Fibroblast of the aortic adventitia (primary cell): ENCODE results near the gene CCDC195. TPM values are rescaled to one million over a fixed set of nuclear protein-coding genes. Genes with fewer than 3 reads are reported as not detected.

ENCODE experiments used
- DNase-seq: peaks from one replicate; pipeline ENCODE4 v3.0.0-alpha.2; 2010; ENCODE audit warnings: low read depth
- H3K4me3 ChIP-seq: 2 replicates; pipeline ENCODE4 v1.5.1; 2011; ENCODE audit warnings: low read depth, mild to moderate bottlenecking, control low read depth, low read length, moderate library complexity
- CTCF ChIP-seq: IDR thresholded peaks from 2 replicates; pipeline ENCODE4 v1.5.1; 2011; ENCODE audit warnings: mild to moderate bottlenecking, low read length, control low read depth, inconsistent platforms; ENCODE audit not compliant: insufficient read depth
- total RNA-seq: library from RNA; depleted of rRNA; stranded (reverse); fragments of >200 nt; gene quantifications from 2 replicates; pipeline ENCODE4 v1.2.3, GENCODE V29; 2012; ENCODE audit warnings: low replicate concordance

The CCDC195 gene
- total RNA-seq, 1 donor, result not detected

GRCh38 chr2:224659714-224660113 is 56.5 kb downstream of the CCDC195 start:
- no peak for DNase-seq
- no peak for TF ChIP-seq CTCF

GRCh38 chr2:224658780-224659405 is 57.3 kb downstream of the CCDC195 start:
- H3K4me3 ChIP-seq, result no peak overlapping the region
- DNase-seq, result no peak
- TF ChIP-seq CTCF, result no peak

More at GRCh38 chr2:224659714-224660113, 56.5 kb downstream of the CCDC195 start:
- no peak overlapping the region for H3K4me3 ChIP-seq

- TF ChIP-seq CTCF, result no peak
- no peak overlapping the region for H3K4me3 ChIP-seq
- no peak for DNase-seq
Observed at GRCh38 chr2:224657349-224657748, 58.8 kb downstream of the CCDC195 start.

- no peak for TF ChIP-seq CTCF
- no peak overlapping the region for H3K4me3 ChIP-seq
- DNase-seq, result no peak
Observed at GRCh38 chr2:224655006-224655537, 61.1 kb downstream of the CCDC195 start.

Other genes starting within 250 kb of the CCDC195 start
- gene CUL3, start 131.0 kb downstream of the CCDC195 start, total RNA-seq, result 75.7 and 192 TPM in 2 replicates